ENCODE measurements around the gene GOLGA8A. TPM values are rescaled to one million over a fixed set of nuclear protein-coding genes. Genes with fewer than 3 reads are reported as not detected.

GOLGA8A gene
- total RNA-seq: 16.0 and 16.4 TPM in 2 replicates

GRCh38 chr15:34437687-34438086 is at the start of gene GOLGA8A:
Gene GOLGA8A, minus strand, starts transcription at chr15:34437808. Its CDS starts 48,117 bp downstream, at chr15:34389691.

Other genes starting within 250 kb of the GOLGA8A start
- 43.6 and 53.3 TPM in 2 replicates for gene KATNBL1, start 227.7 kb downstream of the GOLGA8A start, total RNA-seq
- gene EMC4, start 212.8 kb downstream of the GOLGA8A start, total RNA-seq: 120 and 178 TPM in 2 replicates
- gene SLC12A6, start 100.0 kb downstream of the GOLGA8A start, total RNA-seq: 10.4 and 16.6 TPM in 2 replicates
- gene NOP10, start 94.7 kb downstream of the GOLGA8A start, total RNA-seq: 205 and 268 TPM in 2 replicates
- not detected in 2 replicates for gene NUTM1, start 94.5 kb downstream of the GOLGA8A start, total RNA-seq
- gene LPCAT4, start 70.6 kb downstream of the GOLGA8A start, total RNA-seq: 9.6 and 10.4 TPM in 2 replicates
- gene GOLGA8B, start 145.8 kb upstream of the GOLGA8A start, total RNA-seq: 26.0 and 35.8 TPM in 2 replicates

All from tracheal epithelial cell (primary cell).